ENCODE measurements around the gene TSR3.

The TSR3 gene

DNA sequence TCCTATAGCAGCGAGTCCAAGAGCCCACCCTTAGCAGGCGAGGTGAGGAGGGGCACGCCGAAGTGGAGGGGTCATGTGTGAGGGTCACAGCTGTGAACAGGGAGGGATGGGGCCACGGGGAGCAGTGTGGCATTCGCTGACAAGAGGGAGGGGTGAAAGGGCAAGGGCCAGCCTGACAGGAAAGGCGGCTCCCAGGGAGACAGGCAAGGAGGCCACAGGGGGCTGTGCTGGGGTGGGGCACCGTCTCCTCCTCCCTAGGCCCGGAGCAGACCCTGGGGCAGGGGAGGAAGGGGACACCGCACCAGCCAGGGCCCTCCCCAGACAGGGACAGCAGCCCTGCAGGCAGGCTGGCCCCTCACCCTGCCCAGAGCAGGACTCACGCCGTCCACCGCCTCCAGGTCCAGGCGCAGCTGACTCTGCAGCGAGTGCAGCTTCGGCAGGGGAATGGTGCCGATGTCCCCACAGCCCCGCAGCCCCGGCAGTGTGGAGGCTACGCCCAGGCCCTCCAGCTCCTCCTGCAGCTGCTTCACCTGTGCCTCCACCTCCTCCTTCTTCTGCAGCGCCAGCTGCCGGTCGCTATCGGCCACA lies 15.1 kb upstream of the TSR3 start:
- Histone ChIP-seq H2BK5ac (ENCODE audit: low read length) (no peak overlapping the region), H3K36me3 (ENCODE audit: control insufficient read depth, insufficient read depth, low read length) (peaks cover 5% of the 10 kb centered on the region)
- WGBS (ENCODE audit: extremely low coverage, insufficient coverage, low lambda C conversion rate), result no CpG with 5 or more reads among the region's 24 CpGs

GRCh38 chr16:1366060-1366711 lies 14.5 kb upstream of the TSR3 start:
- Histone ChIP-seq H3K4me1 (ENCODE audit: control insufficient read depth, low read depth, low read length) (no peaks in the 10 kb centered on the region), H3K27me3 (ENCODE audit: insufficient read depth, low read length, poor library complexity) (no peaks in the 10 kb centered on the region), H3K4me2 (ENCODE audit: low read length) (no peak overlapping the region), H4K5ac (ENCODE audit: low read length) (no peak overlapping the region), H3K79me1 (ENCODE audit: low read length) (peaks cover 4% of the 10 kb centered on the region), H3K27ac (ENCODE audit: low read depth, low read length) (no peak overlapping the region), H2BK5ac (ENCODE audit: low read length) (no peak overlapping the region), H3K4me3 (ENCODE audit: low read length) (no peak overlapping the region), H3K18ac (ENCODE audit: low read length) (no peak overlapping the region), H2BK120ac (ENCODE audit: low read depth, low read length) (no peak overlapping the region), H2BK15ac (replicated peaks; ENCODE audit: low read depth) (no peak overlapping the region), H4K8ac (ENCODE audit: low read depth, low read length) (no peak overlapping the region), H3K36me3 (ENCODE audit: control insufficient read depth, insufficient read depth, low read length) (peaks cover 5% of the 10 kb centered on the region), H3K56ac (ENCODE audit: low read length) (no peak overlapping the region), H3K79me2 (ENCODE audit: control insufficient read depth, insufficient read depth, low read length) (peaks cover 2% of the 10 kb centered on the region), H3K4ac (ENCODE audit: low read depth, low read length) (no peak overlapping the region), H3K9ac (ENCODE audit: low read length) (no peak overlapping the region), H2AK5ac (ENCODE audit: low read length) (no peak overlapping the region), H3K23ac (ENCODE audit: low read length) (no peak overlapping the region)
- DNase-seq, result no peak
- no CpG with 5 or more reads among the region's 29 CpGs for WGBS (ENCODE audit: extremely low coverage, insufficient coverage, low lambda C conversion rate)

More for the DNA sequence above, 15.1 kb upstream of the TSR3 start:
- Histone ChIP-seq H3K4me2 (ENCODE audit: low read length) (no peak overlapping the region), H3K79me2 (ENCODE audit: control insufficient read depth, insufficient read depth, low read length) (peaks cover 2% of the 10 kb centered on the region), H4K5ac (ENCODE audit: low read length) (no peak overlapping the region), H4K8ac (ENCODE audit: low read depth, low read length) (no peak overlapping the region), H3K79me1 (ENCODE audit: low read length) (peaks cover 4% of the 10 kb centered on the region), H2BK15ac (replicated peaks; ENCODE audit: low read depth) (no peak overlapping the region), H3K27ac (ENCODE audit: low read depth, low read length) (no peak overlapping the region), H3K27me3 (ENCODE audit: insufficient read depth, low read length, poor library complexity) (no peaks in the 10 kb centered on the region), H3K4ac (ENCODE audit: low read depth, low read length) (no peak overlapping the region), H2AK5ac (ENCODE audit: low read length) (no peak overlapping the region), H3K23ac (ENCODE audit: low read length) (no peak overlapping the region), H3K4me1 (ENCODE audit: control insufficient read depth, low read depth, low read length) (no peaks in the 10 kb centered on the region), H3K4me3 (ENCODE audit: low read length) (no peak overlapping the region), H2BK120ac (ENCODE audit: low read depth, low read length) (no peak overlapping the region), H3K9ac (ENCODE audit: low read length) (no peak overlapping the region), H3K18ac (ENCODE audit: low read length) (no peak overlapping the region), H3K56ac (ENCODE audit: low read length) (no peak overlapping the region)
- DNase-seq, result no peak

GRCh38 chr16:1364510-1364909 lies 12.8 kb upstream of the TSR3 start:
- no peaks in the 10 kb centered on the region for H3K27me3 ChIP-seq (ENCODE audit: insufficient read depth, low read length, poor library complexity)

DNA sequence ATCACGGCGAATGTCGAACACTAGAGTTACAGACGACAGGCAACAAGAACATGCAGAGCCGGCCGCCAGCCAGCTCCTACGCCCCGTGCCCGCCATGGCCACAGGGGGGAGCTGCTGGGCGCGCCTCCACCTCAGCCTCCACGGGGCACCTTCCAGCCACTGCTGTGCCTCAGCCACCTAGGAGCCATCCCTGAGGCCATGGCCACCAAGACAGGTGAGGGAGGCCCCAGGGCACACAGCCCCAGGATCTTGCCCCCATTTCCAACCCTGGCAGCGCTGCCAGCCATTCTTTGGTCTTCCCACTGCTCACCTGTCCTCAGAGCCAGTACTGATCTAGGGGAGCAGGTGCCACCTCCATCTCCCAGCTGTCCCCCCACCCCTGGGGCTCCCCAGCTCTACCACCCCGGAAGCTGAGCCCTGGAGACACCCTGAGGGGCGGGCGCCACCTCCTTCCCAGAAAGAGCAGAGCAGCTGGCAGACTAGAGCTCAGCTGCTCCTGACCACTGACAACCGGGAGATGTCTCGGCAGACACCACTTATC lies 11.9 kb upstream of the TSR3 start:
- H3K23ac ChIP-seq (ENCODE audit: low read length), result no peak overlapping the region
- H3K4ac ChIP-seq (ENCODE audit: low read depth, low read length), result no peak overlapping the region
- no peaks in the 10 kb centered on the region for H3K4me1 ChIP-seq (ENCODE audit: control insufficient read depth, low read depth, low read length)
- no peak overlapping the region for H3K9ac ChIP-seq (ENCODE audit: low read length)
- DNase-seq, result peak; percentile 65
- H3K4me3 ChIP-seq (ENCODE audit: low read length), result no peak overlapping the region
- no peaks in the 10 kb centered on the region for H3K27me3 ChIP-seq (ENCODE audit: insufficient read depth, low read length, poor library complexity)
- no peak overlapping the region for H2AK5ac ChIP-seq (ENCODE audit: low read length)
- no peak overlapping the region for H4K8ac ChIP-seq (ENCODE audit: low read depth, low read length)
- no peak overlapping the region for H3K27ac ChIP-seq (ENCODE audit: low read depth, low read length)
- WGBS (ENCODE audit: extremely low coverage, insufficient coverage, low lambda C conversion rate), result no CpG with 5 or more reads among the region's 18 CpGs
- no peak overlapping the region for H2BK5ac ChIP-seq (ENCODE audit: low read length)
- H3K36me3 ChIP-seq (ENCODE audit: control insufficient read depth, insufficient read depth, low read length), result peaks cover 5% of the 10 kb centered on the region
- no peak overlapping the region for H3K56ac ChIP-seq (ENCODE audit: low read length)
- no peak overlapping the region for H2BK120ac ChIP-seq (ENCODE audit: low read depth, low read length)
- H2BK15ac ChIP-seq (replicated peaks; ENCODE audit: low read depth), result no peak overlapping the region
- H3K4me2 ChIP-seq (ENCODE audit: low read length), result no peak overlapping the region
- no peak overlapping the region for H3K18ac ChIP-seq (ENCODE audit: low read length)
- H3K79me2 ChIP-seq (ENCODE audit: control insufficient read depth, insufficient read depth, low read length), result peaks cover 2% of the 10 kb centered on the region
- H3K79me1 ChIP-seq (ENCODE audit: low read length), result peaks cover 4% of the 10 kb centered on the region
- H4K5ac ChIP-seq (ENCODE audit: low read length), result no peak overlapping the region

More at GRCh38 chr16:1364510-1364909, 12.8 kb upstream of the TSR3 start:
- H3K9ac ChIP-seq (ENCODE audit: low read length), result no peak overlapping the region
- WGBS (ENCODE audit: extremely low coverage, insufficient coverage, low lambda C conversion rate), result no CpG with 5 or more reads among the region's 22 CpGs
- no peak for DNase-seq
- no peak overlapping the region for H3K56ac ChIP-seq (ENCODE audit: low read length)
- H3K18ac ChIP-seq (ENCODE audit: low read length), result no peak overlapping the region
- no peak overlapping the region for H2BK120ac ChIP-seq (ENCODE audit: low read depth, low read length)
- H4K8ac ChIP-seq (ENCODE audit: low read depth, low read length), result no peak overlapping the region
- H3K4ac ChIP-seq (ENCODE audit: low read depth, low read length), result no peak overlapping the region
- no peak overlapping the region for H3K4me2 ChIP-seq (ENCODE audit: low read length)
- H2AK5ac ChIP-seq (ENCODE audit: low read length), result no peak overlapping the region
- H3K4me3 ChIP-seq (ENCODE audit: low read length), result no peak overlapping the region
- no peak overlapping the region for H2BK15ac ChIP-seq (replicated peaks; ENCODE audit: low read depth)
- H3K79me2 ChIP-seq (ENCODE audit: control insufficient read depth, insufficient read depth, low read length), result peaks cover 2% of the 10 kb centered on the region
- H2BK5ac ChIP-seq (ENCODE audit: low read length), result no peak overlapping the region
- no peak overlapping the region for H4K5ac ChIP-seq (ENCODE audit: low read length)
- H3K23ac ChIP-seq (ENCODE audit: low read length), result no peak overlapping the region
- peaks cover 5% of the 10 kb centered on the region for H3K36me3 ChIP-seq (ENCODE audit: control insufficient read depth, insufficient read depth, low read length)
- no peaks in the 10 kb centered on the region for H3K4me1 ChIP-seq (ENCODE audit: control insufficient read depth, low read depth, low read length)
- no peak overlapping the region for H3K27ac ChIP-seq (ENCODE audit: low read depth, low read length)
- peaks cover 4% of the 10 kb centered on the region for H3K79me1 ChIP-seq (ENCODE audit: low read length)

DNA sequence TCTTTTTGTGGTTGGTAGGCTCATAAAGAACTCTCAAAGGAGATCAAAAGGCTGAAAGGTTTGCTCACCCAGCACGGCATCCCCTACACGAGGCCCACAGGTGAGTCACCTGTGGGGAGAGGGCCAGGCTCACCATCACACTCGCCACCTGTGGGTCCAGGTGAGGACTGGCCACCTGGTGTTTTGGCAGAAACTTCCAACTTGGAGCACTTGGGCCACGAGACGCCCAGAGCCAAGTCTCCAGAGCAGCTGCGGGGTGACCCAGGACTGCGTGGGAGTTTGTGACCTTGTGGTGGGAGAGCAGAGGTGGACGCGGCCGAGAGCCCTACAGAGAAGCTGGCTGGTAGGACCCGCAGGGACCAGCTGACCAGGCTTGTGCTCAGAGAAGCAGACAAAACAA lies 11.1 kb upstream of the TSR3 start:
- no peak overlapping the region for H3K27ac ChIP-seq (ENCODE audit: low read depth, low read length)
- H3K4ac ChIP-seq (ENCODE audit: low read depth, low read length), result no peak overlapping the region
- no peak overlapping the region for H3K9ac ChIP-seq (ENCODE audit: low read length)
- H3K56ac ChIP-seq (ENCODE audit: low read length), result no peak overlapping the region
- no peak overlapping the region for H3K18ac ChIP-seq (ENCODE audit: low read length)
- H2BK120ac ChIP-seq (ENCODE audit: low read depth, low read length), result no peak overlapping the region
- DNase-seq, result no peak
- no peak overlapping the region for H2BK5ac ChIP-seq (ENCODE audit: low read length)
- H3K79me2 ChIP-seq (ENCODE audit: control insufficient read depth, insufficient read depth, low read length), result peaks cover 2% of the 10 kb centered on the region
- H3K27me3 ChIP-seq (ENCODE audit: insufficient read depth, low read length, poor library complexity), result no peaks in the 10 kb centered on the region
- H3K36me3 ChIP-seq (ENCODE audit: control insufficient read depth, insufficient read depth, low read length), result peaks cover 5% of the 10 kb centered on the region
- peaks cover 4% of the 10 kb centered on the region for H3K79me1 ChIP-seq (ENCODE audit: low read length)
- no peak overlapping the region for H2AK5ac ChIP-seq (ENCODE audit: low read length)
- H3K23ac ChIP-seq (ENCODE audit: low read length), result no peak overlapping the region
- no peaks in the 10 kb centered on the region for H3K4me1 ChIP-seq (ENCODE audit: control insufficient read depth, low read depth, low read length)
- WGBS (ENCODE audit: extremely low coverage, insufficient coverage, low lambda C conversion rate), result no CpG with 5 or more reads among the region's 11 CpGs
- no peak overlapping the region for H3K4me3 ChIP-seq (ENCODE audit: low read length)
- no peak overlapping the region for H2BK15ac ChIP-seq (replicated peaks; ENCODE audit: low read depth)
- no peak overlapping the region for H4K5ac ChIP-seq (ENCODE audit: low read length)
- H4K8ac ChIP-seq (ENCODE audit: low read depth, low read length), result no peak overlapping the region
- H3K4me2 ChIP-seq (ENCODE audit: low read length), result no peak overlapping the region

Data from mesendoderm (in vitro differentiated cells).